SK-N-SH treated with all-trans-retinoic acid at 6 μM for 48 hours (cell line): ENCODE measurements around the gene IMMP2L.

Experiments used
- ATAC-seq: fragments of 200-7000 bp; cut with Tn5 transposase; 3 replicates; pipeline ENCODE4 v1.9.1; 2020; ENCODE audit warnings: mild to moderate bottlenecking, moderate library complexity
- CREB5 ChIP-seq: fragments of 250-450 bp; sonication (Bioruptor Pico); IDR thresholded peaks from 2 replicates; pipeline ENCODE4 v1.5.1; 2020; ENCODE audit warnings: low read depth, mild to moderate bottlenecking, moderate library complexity
- CSDC2 ChIP-seq: fragments of 250-450 bp; sonication (Bioruptor Pico); IDR thresholded peaks from 2 replicates; pipeline ENCODE4 v1.5.0; 2020; ENCODE audit warnings: mild to moderate bottlenecking, moderate library complexity
- CSRNP3 ChIP-seq: fragments of 250-450 bp; sonication (Bioruptor Pico); IDR thresholded peaks from 2 replicates; pipeline ENCODE4 v1.5.1; 2021; ENCODE audit warnings: mild to moderate bottlenecking, moderate library complexity
- GLIS3 ChIP-seq: fragments of 250-450 bp; sonication (Bioruptor Pico); IDR thresholded peaks from 2 replicates; pipeline ENCODE4 v1.5.0; 2020; ENCODE audit warnings: mild to moderate bottlenecking, moderate library complexity
- ISL1 ChIP-seq: fragments of 250-450 bp; sonication (Bioruptor Pico); IDR thresholded peaks from 2 replicates; pipeline ENCODE4 v2.1.2; 2022; ENCODE audit warnings: mild to moderate bottlenecking, moderate library complexity
- OSR1 ChIP-seq: fragments of 250-450 bp; sonication (Bioruptor Pico); IDR thresholded peaks from 2 replicates; pipeline ENCODE4 v1.8.0; 2022; ENCODE audit warnings: moderate library complexity, mild to moderate bottlenecking, inconsistent platforms
- PATZ1 ChIP-seq: fragments of 250-450 bp; sonication (Bioruptor Pico); IDR thresholded peaks from 2 replicates; pipeline ENCODE4 v1.8.0; 2020; ENCODE audit warnings: mild to moderate bottlenecking, moderate library complexity, borderline replicate concordance
- POU6F1 ChIP-seq: fragments of 250-450 bp; sonication (Bioruptor Pico); IDR thresholded peaks from 2 replicates; pipeline ENCODE4 v1.8.0; 2021; ENCODE audit warnings: low read depth, mild to moderate bottlenecking, moderate library complexity, borderline replicate concordance
- PPARA ChIP-seq: fragments of 250-450 bp; sonication (Bioruptor Pico); IDR thresholded peaks from 2 replicates; pipeline ENCODE4 v1.5.0; 2020; ENCODE audit warnings: mild to moderate bottlenecking, borderline replicate concordance
- RARB ChIP-seq: fragments of 250-450 bp; sonication (Bioruptor Pico); IDR thresholded peaks from 2 replicates; pipeline ENCODE4 v1.8.0; 2021; ENCODE audit warnings: mild to moderate bottlenecking, moderate library complexity
- SNAI2 ChIP-seq: fragments of 250-450 bp; sonication (Bioruptor Pico); IDR thresholded peaks from 2 replicates; pipeline ENCODE4 v1.5.0; 2020; ENCODE audit warnings: mild to moderate bottlenecking, moderate library complexity
- TCF4 ChIP-seq: fragments of 250-450 bp; sonication (Bioruptor Pico); IDR thresholded peaks from 2 replicates; pipeline ENCODE4 v1.8.0; 2021; ENCODE audit warnings: mild to moderate bottlenecking, moderate library complexity, borderline replicate concordance
- TOX ChIP-seq: fragments of 250-450 bp; sonication (Bioruptor Pico); IDR thresholded peaks from 2 replicates; pipeline ENCODE4 v1.8.0; 2021; ENCODE audit warnings: mild to moderate bottlenecking, moderate library complexity, borderline replicate concordance
- TSHZ2 ChIP-seq: fragments of 250-450 bp; sonication (Bioruptor Pico); IDR thresholded peaks from 2 replicates; pipeline ENCODE4 v1.5.0; 2020; ENCODE audit warnings: mild to moderate bottlenecking, moderate library complexity
- ZC3H10 ChIP-seq: fragments of 250-450 bp; sonication (Bioruptor Pico); IDR thresholded peaks from 2 replicates; pipeline ENCODE4 v1.5.1; 2021; ENCODE audit warnings: mild to moderate bottlenecking, moderate library complexity
- ZNF70 ChIP-seq: fragments of 450-650 bp; formaldehyde crosslinking; IDR thresholded peaks from 2 replicates; pipeline ENCODE4 v1.5.0; 2020; ENCODE audit warnings: mild to moderate bottlenecking, moderate library complexity
- ZNF8 ChIP-seq: fragments of 450-650 bp; formaldehyde crosslinking; IDR thresholded peaks from 2 replicates; pipeline ENCODE4 v1.5.0; 2020; ENCODE audit warnings: mild to moderate bottlenecking, moderate library complexity

The IMMP2L gene

GRCh38 chr7:110988348-110988747 is 573.9 kb downstream of the IMMP2L start:
- no peak for ATAC-seq
- TF ChIP-seq TOX (CRISPR knock-in tag) (no peak), CREB5 (CRISPR knock-in tag) (no peak), RARB (no peak), SNAI2 (CRISPR knock-in tag) (no peak), CSRNP3 (no peak), ZC3H10 (CRISPR knock-in tag) (no peak), OSR1 (CRISPR knock-in tag) (no peak)

GRCh38 chr7:110987127-110987693 is 575.1 kb downstream of the IMMP2L start:
- TF ChIP-seq SNAI2 (CRISPR knock-in tag): 0 out of 2 replicates have a peak, but pooled peaks have one; percentile 25
- no peak for TF ChIP-seq PPARA (CRISPR knock-in tag)
- TF ChIP-seq POU6F1: 0 out of 2 replicates have a peak, but pooled peaks have one; percentile 62
- TF ChIP-seq ISL1 (CRISPR knock-in tag): peak; percentile 83
- TF ChIP-seq CSDC2 (CRISPR knock-in tag): 0 out of 2 replicates have a peak, but pooled peaks have one; percentile 13
- TF ChIP-seq ZNF70 (CRISPR knock-in tag): no peak
- TF ChIP-seq, all 23 proteins: peak for 4
- ATAC-seq: peak; percentile 45; the same call in 2 of the 3 replicates

- TF ChIP-seq TOX (CRISPR knock-in tag) (no peak), CREB5 (CRISPR knock-in tag) (peak; percentile 73), ZNF70 (CRISPR knock-in tag) (0 out of 2 replicates have a peak, but pooled peaks have one; percentile 4), PATZ1 (CRISPR knock-in tag) (peak; percentile 40; the same call in 1 of the 2 replicates), TSHZ2 (CRISPR knock-in tag) (peak; percentile 100), ISL1 (CRISPR knock-in tag) (peak; percentile 92), CSRNP3 (peak; percentile 87; the same call in 1 of the 2 replicates), ZNF8 (CRISPR knock-in tag) (no peak), TCF4 (CRISPR knock-in tag) (peak; percentile 99), PPARA (CRISPR knock-in tag) (peak; percentile 63; the same call in 1 of the 2 replicates), GLIS3 (CRISPR knock-in tag) (0 out of 2 replicates have a peak, but pooled peaks have one; percentile 73), OSR1 (CRISPR knock-in tag) (no peak)
Observed at GRCh38 chr7:110983822-110984456, 578.4 kb downstream of the IMMP2L start.

More at GRCh38 chr7:110983822-110984456, 578.4 kb downstream of the IMMP2L start:
- ATAC-seq: peak; percentile 44; the same call in 2 of the 3 replicates
